A549 (cell line): ENCODE data around the gene LRRC45. TPM values are rescaled to one million over a fixed set of nuclear protein-coding genes. Genes with fewer than 3 reads are reported as not detected.
"Not testable (repeated sequence)": the region's sequence is repeated elsewhere in the genome, so short reads cannot be mapped to it uniquely, and the experiment has no call there.

Experiments
- ATAC-seq, 2 experiments: fragments of 200-7000 bp in 1 of 2; fragments of >200 bp in 1 of 2; cut with Nextera tagmentation in 1 of 2; cut with Tn5 transposase in 1 of 2; 3 replicates each; pipeline versions ENCODE4 v1.8.0 to v1.9.1; 2018 to 2020; ENCODE audit warnings: mild to moderate bottlenecking in 1 of 2, moderate library complexity in 1 of 2
- CTCF ChIA-PET: fragments of 300-600 bp; sonication (Branson Sonifier 250); formaldehyde crosslinking; extraction: SDS; loops from one replicate; lab custom pipeline; 2021; ENCODE audit warnings: antibody characterized with exemption, inconsistent platforms; lab: Yijun Ruan, JAX
- POLR2A ChIA-PET: fragments of 350-600 bp; formaldehyde crosslinking; extraction: SDS; loops from one replicate; lab custom pipeline; 2021; ENCODE audit warnings: antibody characterized with exemption, inconsistent platforms; lab: Yijun Ruan, JAX
- DNase-seq, 2 experiments: peaks; one replicate each; pipeline versions ENCODE4 v3.0.0 to v3.0.0-alpha.2; 2011 to 2016; ENCODE audit warnings: low read depth in 1 of 2, low spot score in 1 of 2
- FAIRE-seq: peaks from 2 replicates; lab custom pipeline; 2011; peaks lifted over from hg19 to GRCh38; lab: Jason Lieb, UNC
- H3K27ac ChIP-seq, 2 experiments: fragments of >200 bp; sonication (Bioruptor Twin); formaldehyde crosslinking; 3 replicates each; pipeline ENCODE4 v1.5.1; 2016 to 2017
- H3K4me1 ChIP-seq: fragments of >200 bp; sonication (Bioruptor Twin); formaldehyde crosslinking; 3 replicates; pipeline ENCODE4 v1.6.1; 2016
- H3K4me2 ChIP-seq: fragments of >200 bp; sonication (Bioruptor Twin); formaldehyde crosslinking; 3 replicates; pipeline ENCODE4 v1.6.1; 2016
- H3K4me3 ChIP-seq: fragments of >200 bp; sonication (Bioruptor Twin); formaldehyde crosslinking; 3 replicates; pipeline ENCODE4 v1.5.1; 2016
- H3K9me3 ChIP-seq: fragments of >200 bp; sonication (Bioruptor Twin); formaldehyde crosslinking; 3 replicates; pipeline ENCODE4 v1.6.1; 2016
- ATOH8 ChIP-seq: fragments of 250-450 bp; sonication (Bioruptor Pico); IDR thresholded peaks from 2 replicates; pipeline ENCODE4 v1.5.0; 2020; ENCODE audit warnings: low read depth, mild to moderate bottlenecking, moderate library complexity
- CBX8 ChIP-seq: fragments of 200-600 bp; sonication (generic); IDR thresholded peaks from 2 replicates; pipeline ENCODE4 v1.6.1; 2016
- CEBPB ChIP-seq, 2 experiments: fragments of >200 bp in 1 of 2; sonication (Bioruptor Twin) in 1 of 2; formaldehyde crosslinking in 1 of 2; IDR thresholded peaks; 2 replicates each; pipeline ENCODE4 v1.6.1; 2012 to 2016
- CHD2 ChIP-seq: fragments of 150-350 bp; IDR thresholded peaks from 2 replicates; pipeline ENCODE4 v1.6.1; 2014; ENCODE audit warnings: low read length; ENCODE audit not compliant: partially characterized antibody
- EHF ChIP-seq: fragments of 250-450 bp; sonication (Bioruptor Pico); IDR thresholded peaks from 2 replicates; pipeline ENCODE4 v1.5.0; 2020; ENCODE audit warnings: mild to moderate bottlenecking
- ELK1 ChIP-seq: fragments of 150-350 bp; IDR thresholded peaks from 2 replicates; pipeline ENCODE4 v1.6.1; 2014; ENCODE audit warnings: low read depth, mild to moderate bottlenecking, low read length
- FOXS1 ChIP-seq: fragments of 250-450 bp; sonication (Bioruptor Pico); IDR thresholded peaks from 2 replicates; pipeline ENCODE4 v1.5.0; 2020; ENCODE audit warnings: mild to moderate bottlenecking, moderate library complexity
- HEYL ChIP-seq: fragments of 250-450 bp; sonication (Bioruptor Pico); IDR thresholded peaks from 2 replicates; pipeline ENCODE4 v1.8.0; 2021; ENCODE audit warnings: mild to moderate bottlenecking, moderate library complexity
- HMGXB4 ChIP-seq: fragments of 250-450 bp; sonication (Bioruptor Pico); IDR thresholded peaks from 2 replicates; pipeline ENCODE4 v1.5.0; 2021; ENCODE audit warnings: mild to moderate bottlenecking, moderate library complexity, borderline replicate concordance
- HOXA7 ChIP-seq: fragments of 250-450 bp; sonication (Bioruptor Pico); IDR thresholded peaks from 2 replicates; pipeline ENCODE4 v1.5.0; 2020; ENCODE audit warnings: mild to moderate bottlenecking, moderate library complexity
- HOXB13 ChIP-seq: fragments of 250-450 bp; sonication (Bioruptor Pico); IDR thresholded peaks from 2 replicates; pipeline ENCODE4 v1.5.0; 2020; ENCODE audit warnings: low read depth, mild to moderate bottlenecking, moderate library complexity
- JUN ChIP-seq, 2 experiments: fragments of >200 bp; sonication (Bioruptor Twin); formaldehyde crosslinking; IDR thresholded peaks; 2 replicates in 1 of 2; 3 replicates in 1 of 2; pipeline ENCODE4 v1.6.1; 2016 to 2017
- JUNB ChIP-seq: fragments of >200 bp; sonication (Bioruptor Twin); formaldehyde crosslinking; IDR thresholded peaks from 2 replicates; pipeline ENCODE4 v1.6.1; 2016
- NPAS2 ChIP-seq: fragments of 250-450 bp; sonication (Bioruptor Pico); IDR thresholded peaks from 2 replicates; pipeline ENCODE4 v1.8.0; 2022; ENCODE audit warnings: mild to moderate bottlenecking, moderate library complexity, borderline replicate concordance
- NR3C1 ChIP-seq: fragments of >200 bp; sonication (Bioruptor Twin); formaldehyde crosslinking; IDR thresholded peaks from 3 replicates; pipeline ENCODE4 v1.6.1; 2017
- PHF8 ChIP-seq: fragments of 200-600 bp; sonication (generic); IDR thresholded peaks from 2 replicates; pipeline ENCODE4 v1.6.1; 2016; ENCODE audit warnings: low read depth, mild to moderate bottlenecking, antibody characterized with exemption, moderate library complexity, borderline replicate concordance
- POLR2A ChIP-seq: IDR thresholded peaks from 2 replicates; pipeline ENCODE4 v1.6.1; 2012; ENCODE audit warnings: mild to moderate bottlenecking, low read length
- RARB ChIP-seq: fragments of 250-450 bp; sonication (Bioruptor Pico); IDR thresholded peaks from 2 replicates; pipeline ENCODE4 v1.8.0; 2021; ENCODE audit warnings: mild to moderate bottlenecking, moderate library complexity
- RCOR1 ChIP-seq: fragments of 150-350 bp; IDR thresholded peaks from 2 replicates; pipeline ENCODE4 v1.6.1; 2014; ENCODE audit warnings: antibody characterized with exemption, low read length, low read depth
- ZNF302 ChIP-seq: fragments of 250-450 bp; sonication (Bioruptor Pico); IDR thresholded peaks from 2 replicates; pipeline ENCODE4 v1.9.0; 2021; ENCODE audit warnings: inconsistent platforms, mild to moderate bottlenecking, moderate library complexity
- WGBS: methylation state at CpG from one replicate; pipeline ENCODE4 v1.1.6; 2017; ENCODE audit errors: missing lambda C conversion rate; 5-methylcytosine and 5-hydroxymethylcytosine counted together
- polyA plus RNA-seq, 4 experiments: library from polyadenylated mRNA; depleted of rRNA in 3 of 4; stranded (reverse); fragments of >200 nt; fragmentation: RNase III in 1 of 4; extraction: RNeasy Plus Mini Kit Qiagen cat#74134 plus additional on column Dnase treatment in 1 of 4; gene quantifications; 2 replicates in 3 of 4; 3 replicates in 1 of 4; pipeline ENCODE4 v1.2.3, GENCODE V29; 2011 to 2017

Gene LRRC45
- polyA plus RNA-seq, 2 of the 4 experiments (the other 2 are of a cell fraction), result 6.4 to 24.5 TPM

- TF ChIP-seq NR3C1, result no peak
- no peak for TF ChIP-seq POLR2A
Measured at GRCh38 chr17:81980707-81981343, 42.3 kb upstream of the LRRC45 start (continued).

- POLR2A ChIA-PET, H3K4me2 ChIP-seq, ATAC-seq, FAIRE-seq, H3K27ac ChIP-seq, H3K9me3 ChIP-seq, H3K4me3 ChIP-seq, DNase-seq: not testable (repeated sequence)
- H3K4me1 ChIP-seq, result peaks cover 11% of the 10 kb centered on the region
- WGBS, result 98% methylated on average over 12 of the region's 12 CpGs
- CTCF ChIA-PET, result interaction anchor here (0.9 to 5.9 kb wide), 5 partner anchors 10 to 49 kb away, joined by 3 to 45 read pairs (median 4); partner anchors contain the start of genes CENPX and LRRC45
Measured at GRCh38 chr17:81981511-81981910, 41.6 kb upstream of the LRRC45 start.

GRCh38 chr17:81983011-81983638 lies 40.0 kb upstream of the LRRC45 start:
- Histone ChIP-seq H3K4me3 (no peak overlapping the region), H3K4me2 (no peak overlapping the region), H3K9me3 (no peaks in the 10 kb centered on the region), H3K27ac (no peak overlapping the region), H3K4me1 (peaks cover 7% of the 10 kb centered on the region; the same call in 2 of the 3 replicates)
- FAIRE-seq (no peak), DNase-seq (no peak), ATAC-seq (no peak)
- WGBS, result 96% methylated on average over 35 of the region's 35 CpGs
- POLR2A ChIA-PET, result no interaction called here
- TF ChIP-seq FOXS1 (CRISPR knock-in tag) (no peak), HOXB13 (no peak), CEBPB (IDR thresholded peaks at IDR 0.05) (no peak), NPAS2 (CRISPR knock-in tag) (no peak), RCOR1 (no peak), ZNF302 (CRISPR knock-in tag) (no peak), CBX8 (no peak), JUN (IDR thresholded peaks at IDR 0.05) (no peak), CHD2 (no peak), JUNB (no peak), RARB (CRISPR knock-in tag) (no peak), HMGXB4 (CRISPR knock-in tag) (no peak), EHF (no peak), ATOH8 (CRISPR knock-in tag) (no peak), PHF8 (no peak), POLR2A (no peak), ELK1 (no peak), HEYL (CRISPR knock-in tag) (no peak), HOXA7 (no peak), NR3C1 (no peak)
- CTCF ChIA-PET, result interaction anchor here (1.0 to 5.9 kb wide), 6 partner anchors 21 to 55 kb away, joined by 3 to 45 read pairs (median 7); partner anchors contain the start of genes CENPX, LRRC45, MAFG and NOTUM
